Right hindlimb (tissue), 1 donor: ENCODE data around the gene TMEM63C.

Source experiments
- DNase-seq: peaks from one replicate; pipeline ENCODE4 v3.0.0-alpha.2; 2018

Gene TMEM63C

GRCh38 chr14:77199590-77199989, 18.0 kb downstream of the TMEM63C start:
- no peak for DNase-seq

GRCh38 chr14:77200406-77200985, 18.9 kb downstream of the TMEM63C start:
- no peak for DNase-seq

- no peak for DNase-seq
Measured at GRCh38 chr14:77201696-77202095, 20.1 kb downstream of the TMEM63C start.

GRCh38 chr14:77203611-77204458, 22.2 kb downstream of the TMEM63C start:
- DNase-seq, result no peak

GRCh38 chr14:77204459-77204771, 22.8 kb downstream of the TMEM63C start:
- no peak for DNase-seq

- no peak for DNase-seq
Measured at GRCh38 chr14:77204907-77205306, 23.3 kb downstream of the TMEM63C start.

GRCh38 chr14:77205566-77205965, 24.0 kb downstream of the TMEM63C start:
- no peak for DNase-seq

- no peak for DNase-seq
Measured at GRCh38 chr14:77206261-77206824, 24.7 kb downstream of the TMEM63C start.

- no peak for DNase-seq
Measured at GRCh38 chr14:77206877-77207389, 25.3 kb downstream of the TMEM63C start.

GRCh38 chr14:77208291-77208978, 26.8 kb downstream of the TMEM63C start:
- DNase-seq, result peak; percentile 82

- DNase-seq, result no peak
Measured at GRCh38 chr14:77208979-77209318, 27.4 kb downstream of the TMEM63C start.

- no peak for DNase-seq
Measured at GRCh38 chr14:77212097-77212870, 30.7 kb downstream of the TMEM63C start.

- no peak for DNase-seq
Measured at GRCh38 chr14:77212943-77213678, 31.5 kb downstream of the TMEM63C start.

GRCh38 chr14:77213679-77214016, 32.0 kb downstream of the TMEM63C start:
- DNase-seq, result no peak

- no peak for DNase-seq
Measured at GRCh38 chr14:77214216-77214615, 32.6 kb downstream of the TMEM63C start.

GRCh38 chr14:77217551-77217950, 36.0 kb downstream of the TMEM63C start:
- DNase-seq, result no peak

- no peak for DNase-seq
Measured at GRCh38 chr14:77219591-77219990, 38.0 kb downstream of the TMEM63C start.

GRCh38 chr14:77220246-77221017, 38.8 kb downstream of the TMEM63C start:
- DNase-seq, result no peak

- no peak for DNase-seq
Measured at GRCh38 chr14:77221241-77221871, 39.8 kb downstream of the TMEM63C start.

- no peak for DNase-seq
Measured at GRCh38 chr14:77222546-77223225, 41.1 kb downstream of the TMEM63C start.
